Aorta (tissue), 5 donors: ENCODE measurements around the gene GYPE. TPM values are rescaled to one million over a fixed set of nuclear protein-coding genes. Genes with fewer than 3 reads are reported as not detected.
"Not testable (repeated sequence)": the region's sequence is repeated elsewhere in the genome, so short reads cannot be mapped to it uniquely, and the experiment has no call there.

ENCODE experiments used
- ATAC-seq: fragments of 200-7000 bp; cut with Tn5 transposase; one replicate; pipeline ENCODE4 v1.9.1; 2022; ENCODE audit warnings: moderate library complexity; ENCODE audit not compliant: low FRiP score
- DNase-seq, 2 donors: peaks; one replicate each; pipeline ENCODE4 v3.0.0-alpha.2; 2020
- H3K27ac ChIP-seq, 2 donors: one replicate each; pipeline ENCODE4 v1.5.1; 2013; ENCODE audit warnings: low read length in 2 of 2, mild to moderate bottlenecking in 2 of 2, moderate library complexity in 2 of 2, control low read depth in 1 of 2, inconsistent platforms in 1 of 2, low read depth in 1 of 2
- H3K27me3 ChIP-seq, 2 donors: one replicate each; pipeline ENCODE4 v1.6.1; 2013; ENCODE audit warnings: control low read depth in 1 of 2, low read length in 1 of 2, mild to moderate bottlenecking in 1 of 2, moderate library complexity in 1 of 2; ENCODE audit not compliant: insufficient read depth in 2 of 2, control insufficient read depth in 1 of 2
- H3K36me3 ChIP-seq, 2 donors: one replicate each; pipeline ENCODE4 v1.6.1; 2013; ENCODE audit warnings: control low read depth in 1 of 2, low read length in 1 of 2, mild to moderate bottlenecking in 1 of 2; ENCODE audit not compliant: insufficient read depth in 2 of 2, control insufficient read depth in 1 of 2
- H3K4me1 ChIP-seq, 2 donors: one replicate each; pipeline ENCODE4 v1.6.1; 2013; ENCODE audit warnings: low read length in 2 of 2, control low read depth in 1 of 2, mild to moderate bottlenecking in 1 of 2, moderate library complexity in 1 of 2; ENCODE audit not compliant: insufficient read depth in 2 of 2, control insufficient read depth in 1 of 2
- H3K4me3 ChIP-seq, 2 donors: one replicate each; pipeline ENCODE4 v1.5.1; 2013; ENCODE audit warnings: low read length in 2 of 2, control low read depth in 1 of 2, mild to moderate bottlenecking in 1 of 2
- H3K9me3 ChIP-seq: one replicate; pipeline ENCODE4 v1.6.1; 2013; ENCODE audit warnings: mild to moderate bottlenecking, low read length; ENCODE audit not compliant: control insufficient read depth
- WGBS, 2 donors: extraction: QIAGEN DNeasy Blood & Tissue Kit; methylation state at CpG; one replicate each; pipeline ENCODE4 v1.1.7; 2013; 5-methylcytosine and 5-hydroxymethylcytosine counted together
- intact Hi-C, 2 donors: fragments of 100-400 bp; cut with DNase I; formaldehyde crosslinking; loops; one replicate each; pipeline versions ENCODE4 v1.14.2 to v1.15.0; 2022
- polyA plus RNA-seq, 2 donors: library from polyadenylated mRNA; stranded (reverse); fragments of 200-250 nt; gene quantifications; one replicate each; pipeline ENCODE4 v1.2.3, GENCODE V29; 2013
- total RNA-seq, 2 donors: library from RNA; stranded (reverse); fragmentation: NEBNext Ultra II Directional; extraction: Animal tissue kit (Norgen Biotek cat#: 25700); gene quantifications; one replicate each; pipeline ENCODE4 v1.2.1, GENCODE V29; 2021
- donor health status: healthy with polysubstance abuse.
- donor health status: Bipolar disorder and iron deficiency.
- donor health status: DM: no; HTN: no; CAD: no.
- donor health status: DM: no; HTN: no; CAD: no.
- donor health status: DM: yes; HTN: yes; CAD: no.

The GYPE gene
- total and polyA plus RNA-seq, 4 donors, result 2.4 to 4.0 (median 3.6) TPM

GRCh38 chr4:143916485-143916884, 11.1 kb upstream of the GYPE start:
- ATAC-seq, DNase-seq, H3K9me3 ChIP-seq, H3K27me3 ChIP-seq, H3K4me3 ChIP-seq, H3K27ac ChIP-seq, H3K4me1 ChIP-seq, H3K36me3 ChIP-seq: not testable (repeated sequence)
- 93% methylated on average over 5 of the region's 5 CpGs for WGBS, 2 donors
- intact Hi-C loops, result loop anchor here in 1 of 2 donors (10.0 kb wide), 1 partner anchor 352 kb away; no protein-coding TSS in a partner anchor

- not testable (repeated sequence) for ATAC-seq, H3K27ac ChIP-seq
- 17 to 21% methylated on average over 1 to 2 of the region's 2 CpGs for WGBS, 2 donors
These were observed 7.1 kb upstream of the GYPE start for GRCh38 chr4:143912478-143912877.

GRCh38 chr4:143911528-143912417, 6.4 kb upstream of the GYPE start:
- not testable (repeated sequence) for H3K27me3 ChIP-seq, H3K36me3 ChIP-seq, H3K9me3 ChIP-seq, H3K4me1 ChIP-seq
- DNase-seq (peak; percentile 60 to 87), ATAC-seq (peak; percentile 70)
- intact Hi-C loops, result loop anchor here in 1 of 2 donors (10.0 kb wide), 1 partner anchor 347 kb away; no protein-coding TSS in a partner anchor
- 16% methylated on average over 50 to 59 of the region's 59 CpGs for WGBS, 2 donors
- H3K4me3 ChIP-seq, result peak overlapping the region; percentile 35 to 71
- H3K27ac ChIP-seq, result peak overlapping the region in 1 of 2 donors; percentile 67

More at GRCh38 chr4:143912478-143912877, 7.1 kb upstream of the GYPE start:
- not testable (repeated sequence) for H3K4me3 ChIP-seq, DNase-seq, H3K27me3 ChIP-seq, H3K9me3 ChIP-seq, H3K36me3 ChIP-seq, H3K4me1 ChIP-seq
- intact Hi-C loops, result loop anchor here in 1 of 2 donors (10.0 kb wide), 1 partner anchor 348 kb away; no protein-coding TSS in a partner anchor

GRCh38 chr4:143910906-143911305, 5.5 kb upstream of the GYPE start:
- not testable (repeated sequence) for H3K36me3 ChIP-seq, ATAC-seq, DNase-seq, H3K27ac ChIP-seq, H3K27me3 ChIP-seq, H3K9me3 ChIP-seq, H3K4me1 ChIP-seq
- intact Hi-C loops, result loop anchor here in 1 of 2 donors (10.0 kb wide), 1 partner anchor 346 kb away; no protein-coding TSS in a partner anchor
- H3K4me3 ChIP-seq, result peak overlapping the region in 1 of 2 donors; percentile 34
- 42 to 53% methylated on average over 2 of the region's 2 CpGs for WGBS, 2 donors

GRCh38 chr4:143907811-143908210, 2.5 kb upstream of the GYPE start:
- not testable (repeated sequence) for H3K4me3 ChIP-seq, H3K9me3 ChIP-seq, H3K4me1 ChIP-seq, H3K27ac ChIP-seq, ATAC-seq, DNase-seq, H3K27me3 ChIP-seq, H3K36me3 ChIP-seq
- intact Hi-C loops, result loop anchor here in 1 of 2 donors (10.0 kb wide), 1 partner anchor 353 kb away; no protein-coding TSS in a partner anchor
- WGBS, 2 donors, result 14% methylated on average over 3 of the region's 3 CpGs

GRCh38 chr4:143904431-143904830, 928 bp downstream of the GYPE start:
- intact Hi-C loops, result loop anchor here in 1 of 2 donors (10.0 kb wide), 1 partner anchor 350 kb away; no protein-coding TSS in a partner anchor
- H3K27me3 ChIP-seq, ATAC-seq, H3K4me1 ChIP-seq, H3K4me3 ChIP-seq, H3K36me3 ChIP-seq, H3K9me3 ChIP-seq, DNase-seq, H3K27ac ChIP-seq: not testable (repeated sequence)

GRCh38 chr4:143890323-143890722, 15.0 kb downstream of the GYPE start:
- H3K4me3 ChIP-seq, ATAC-seq, H3K36me3 ChIP-seq, H3K9me3 ChIP-seq, H3K4me1 ChIP-seq, intact Hi-C loops, DNase-seq, H3K27ac ChIP-seq, H3K27me3 ChIP-seq: not testable (repeated sequence)
- 74% methylated on average over 4 of the region's 4 CpGs for WGBS, 2 donors

- H3K4me1 ChIP-seq, H3K27ac ChIP-seq, H3K9me3 ChIP-seq, H3K36me3 ChIP-seq, ATAC-seq, DNase-seq, H3K27me3 ChIP-seq, intact Hi-C loops, H3K4me3 ChIP-seq: not testable (repeated sequence)
- WGBS, 2 donors, result 10% methylated on average over 1 of the region's 3 CpGs; no CpG with 5 or more reads in 1 of the 2 donors
These were observed 17.2 kb downstream of the GYPE start for GRCh38 chr4:143888189-143888588.

- intact Hi-C loops, H3K27me3 ChIP-seq, H3K4me3 ChIP-seq, H3K36me3 ChIP-seq, H3K27ac ChIP-seq, H3K9me3 ChIP-seq, ATAC-seq, H3K4me1 ChIP-seq, DNase-seq: not testable (repeated sequence)
These were observed 20.4 kb downstream of the GYPE start for GRCh38 chr4:143884965-143885364.
